HepG2 (cell line): ENCODE results near the gene NRL. TPM values are rescaled to one million over a fixed set of nuclear protein-coding genes. Genes with fewer than 3 reads are reported as not detected.

Source experiments
- AGO2 ChIP-seq: fragments of 200-400 bp; formaldehyde crosslinking; optimal IDR thresholded peaks from 2 replicates; pipeline ENCODE3; 2017; ENCODE audit warnings: mild to moderate bottlenecking, low read depth, low read length, moderate library complexity
- ARNTL ChIP-seq: sonication (generic); formaldehyde crosslinking; IDR thresholded peaks from 2 replicates; pipeline ENCODE4 v1.4.0; 2020; ENCODE audit warnings: mild to moderate bottlenecking, missing genetic modification reagents
- CBX2 ChIP-seq, 2 experiments: fragments of 200-600 bp in 1 of 2; sonication (generic); formaldehyde crosslinking in 1 of 2; IDR thresholded peaks; 2 replicates each; pipeline versions ENCODE4 v1.7.0 to v1.8.1; 2018 to 2022; ENCODE audit warnings: low read depth in 2 of 2, low read length in 1 of 2, mild to moderate bottlenecking in 1 of 2, missing genetic modification reagents in 1 of 2
- SP140L ChIP-seq: sonication (generic); formaldehyde crosslinking; IDR thresholded peaks from 2 replicates; pipeline ENCODE4 v1.4.0; 2020; ENCODE audit warnings: missing genetic modification reagents, borderline replicate concordance
- ZFY ChIP-seq: sonication (generic); formaldehyde crosslinking; IDR thresholded peaks from 2 replicates; pipeline ENCODE4 v1.4.0; 2020; ENCODE audit warnings: missing genetic modification reagents
- ZKSCAN8 ChIP-seq: IDR thresholded peaks from 2 replicates; pipeline ENCODE4 v1.6.1; 2016; ENCODE audit warnings: borderline replicate concordance, missing genetic modification reagents, missing compliant biosample characterization
- ZNF124 ChIP-seq: sonication (generic); formaldehyde crosslinking; IDR thresholded peaks from 2 replicates; pipeline ENCODE4 v1.4.0; 2020; ENCODE audit warnings: missing genetic modification reagents
- ZNF143 ChIP-seq: sonication (generic); formaldehyde crosslinking; IDR thresholded peaks from 2 replicates; pipeline ENCODE4 v1.4.0; 2020; ENCODE audit warnings: missing genetic modification reagents
- ZNF232 ChIP-seq: sonication (generic); formaldehyde crosslinking; IDR thresholded peaks from 2 replicates; pipeline ENCODE4 v1.4.0; 2020; ENCODE audit warnings: missing genetic modification reagents, borderline replicate concordance
- ZNF333 ChIP-seq: sonication (generic); formaldehyde crosslinking; IDR thresholded peaks from 2 replicates; pipeline ENCODE4 v1.4.0; 2020; ENCODE audit warnings: mild to moderate bottlenecking, missing genetic modification reagents, borderline replicate concordance
- ZNF501 ChIP-seq: sonication (generic); formaldehyde crosslinking; IDR thresholded peaks from 2 replicates; pipeline ENCODE4 v1.5.1; 2020; ENCODE audit warnings: mild to moderate bottlenecking, moderate library complexity, missing genetic modification reagents
- ZNF670 ChIP-seq: sonication (generic); formaldehyde crosslinking; IDR thresholded peaks from 2 replicates; pipeline ENCODE4 v1.8.0; 2022; ENCODE audit warnings: mild to moderate bottlenecking, missing genetic modification reagents, borderline replicate concordance
- ZNF777 ChIP-seq: sonication (generic); formaldehyde crosslinking; IDR thresholded peaks from 2 replicates; pipeline ENCODE4 v1.4.0; 2020; ENCODE audit warnings: missing genetic modification reagents
- polyA plus RNA-seq, 8 experiments: library from polyadenylated mRNA; depleted of rRNA in 3 of 8; stranded (reverse) in 7 of 8; unstranded in 1 of 8; fragments of >200 nt; fragmentation: Illumina TruSeq in 4 of 8; extraction: Trizol in 4 of 8; gene quantifications; 2 replicates each; pipeline versions ENCODE4 v1.2.1 to v1.2.3, GENCODE V29; 2011 to 2016; ENCODE audit warnings: low read depth in 4 of 8, missing spikeins in 1 of 8, mixed read lengths in 1 of 8; ENCODE audit not compliant: insufficient read depth in 1 of 8
- total RNA-seq, 5 experiments: library from RNA; depleted of rRNA; stranded (reverse); fragments of >200 nt; fragmentation: Illumina TruSeq; extraction: Trizol; gene quantifications; 2 replicates each; pipeline ENCODE4 v1.2.3, GENCODE V29; 2016; ENCODE audit warnings: low read depth in 1 of 5
- TF ChIP-seq, protein P1 (sequence below): sonication (generic); formaldehyde crosslinking; IDR thresholded peaks from 2 replicates; pipeline ENCODE4 v1.5.0; 2020; ENCODE audit warnings: missing genetic modification reagents
- TF ChIP-seq, protein P2 (sequence below): sonication (generic); formaldehyde crosslinking; IDR thresholded peaks from 2 replicates; pipeline ENCODE4 v1.9.0; 2021; ENCODE audit warnings: mild to moderate bottlenecking, missing genetic modification reagents
- TF ChIP-seq, protein P3 (sequence below): sonication (generic); formaldehyde crosslinking; IDR thresholded peaks from 2 replicates; pipeline ENCODE4 v1.8.0; 2022; ENCODE audit warnings: missing genetic modification reagents, mild to moderate bottlenecking, borderline replicate concordance
- TF ChIP-seq, protein P4 (sequence below): IDR thresholded peaks from 2 replicates; pipeline ENCODE4 v1.6.1; 2012; ENCODE audit warnings: low read depth, low read length, improper control_type of control experiment
- TF ChIP-seq, protein P5 (sequence below): sonication (generic); formaldehyde crosslinking; IDR thresholded peaks from 2 replicates; pipeline ENCODE4 v1.5.0; 2020; ENCODE audit warnings: missing genetic modification reagents

The NRL gene
- total and polyA plus RNA-seq, 2 of the 13 experiments (the other 11 are each of a cell fraction or from before 2014, with no cell fraction given), result 2.5 to 4.7 TPM

DNA sequence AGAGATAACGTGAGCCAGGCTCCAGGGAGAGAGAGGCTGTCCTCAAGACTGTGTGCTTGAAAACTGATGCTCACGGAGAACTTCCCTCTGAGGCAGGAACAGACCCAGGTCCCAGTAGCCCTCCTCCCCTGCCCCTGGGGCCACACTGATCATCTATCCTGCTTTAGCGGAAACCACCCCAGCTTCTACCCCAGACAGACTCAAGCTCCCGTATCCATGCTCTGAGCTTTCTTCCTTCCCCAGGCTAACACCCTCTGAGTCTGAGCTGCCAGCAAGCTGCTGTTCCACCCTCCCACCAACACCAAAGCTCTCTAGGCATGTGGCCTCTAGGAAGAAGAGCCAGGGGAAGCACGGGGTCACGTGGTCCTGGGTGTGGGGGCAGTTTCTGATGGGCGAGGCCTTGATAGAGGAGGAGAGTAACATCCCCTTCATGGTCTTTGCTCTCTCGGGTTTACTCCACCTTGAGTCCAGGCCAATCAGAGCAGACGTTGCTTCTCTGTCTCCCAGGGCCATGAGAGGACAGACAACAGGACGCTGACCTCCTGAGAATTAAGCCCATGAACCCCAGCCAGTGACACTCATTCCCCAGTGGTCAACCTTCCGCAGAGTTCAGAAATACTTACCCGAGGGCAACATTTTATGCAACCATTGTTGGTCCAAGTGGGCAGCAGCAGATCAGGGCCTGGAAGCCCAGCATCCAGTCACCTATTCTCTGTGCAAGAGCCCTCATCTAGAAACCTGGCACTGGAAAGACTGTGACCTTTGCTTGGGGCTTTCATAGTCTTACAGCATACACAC lies 19.3 kb downstream of the NRL start (continued):
- TF ChIP-seq CBX2 (IDR thresholded peaks at IDR 0.05; ENCODE audit: low read depth, low read length), result no peak
- peak; percentile 99 for TF ChIP-seq CBX2 (CRISPR knock-in tag; IDR thresholded peaks at IDR 0.05; ENCODE audit: low read depth)
- no peak for TF ChIP-seq AGO2
- peak; percentile 84 for TF ChIP-seq ZNF333 (CRISPR knock-in tag)
- TF ChIP-seq, protein P1, sequence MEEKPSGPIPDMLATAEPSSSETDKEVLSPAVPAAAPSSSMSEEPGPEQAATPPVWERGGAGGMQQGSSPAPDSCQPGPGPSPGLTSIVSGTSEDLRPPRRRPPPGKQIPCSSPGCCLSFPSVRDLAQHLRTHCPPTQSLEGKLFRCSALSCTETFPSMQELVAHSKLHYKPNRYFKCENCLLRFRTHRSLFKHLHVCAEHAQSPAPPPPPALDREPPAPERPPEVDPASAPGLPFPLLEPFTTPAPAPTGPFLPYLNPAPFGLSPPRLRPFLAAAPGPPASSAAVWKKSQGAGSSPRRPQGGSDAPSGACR (CRISPR knock-in tag), result no peak
- TF ChIP-seq, protein P2, sequence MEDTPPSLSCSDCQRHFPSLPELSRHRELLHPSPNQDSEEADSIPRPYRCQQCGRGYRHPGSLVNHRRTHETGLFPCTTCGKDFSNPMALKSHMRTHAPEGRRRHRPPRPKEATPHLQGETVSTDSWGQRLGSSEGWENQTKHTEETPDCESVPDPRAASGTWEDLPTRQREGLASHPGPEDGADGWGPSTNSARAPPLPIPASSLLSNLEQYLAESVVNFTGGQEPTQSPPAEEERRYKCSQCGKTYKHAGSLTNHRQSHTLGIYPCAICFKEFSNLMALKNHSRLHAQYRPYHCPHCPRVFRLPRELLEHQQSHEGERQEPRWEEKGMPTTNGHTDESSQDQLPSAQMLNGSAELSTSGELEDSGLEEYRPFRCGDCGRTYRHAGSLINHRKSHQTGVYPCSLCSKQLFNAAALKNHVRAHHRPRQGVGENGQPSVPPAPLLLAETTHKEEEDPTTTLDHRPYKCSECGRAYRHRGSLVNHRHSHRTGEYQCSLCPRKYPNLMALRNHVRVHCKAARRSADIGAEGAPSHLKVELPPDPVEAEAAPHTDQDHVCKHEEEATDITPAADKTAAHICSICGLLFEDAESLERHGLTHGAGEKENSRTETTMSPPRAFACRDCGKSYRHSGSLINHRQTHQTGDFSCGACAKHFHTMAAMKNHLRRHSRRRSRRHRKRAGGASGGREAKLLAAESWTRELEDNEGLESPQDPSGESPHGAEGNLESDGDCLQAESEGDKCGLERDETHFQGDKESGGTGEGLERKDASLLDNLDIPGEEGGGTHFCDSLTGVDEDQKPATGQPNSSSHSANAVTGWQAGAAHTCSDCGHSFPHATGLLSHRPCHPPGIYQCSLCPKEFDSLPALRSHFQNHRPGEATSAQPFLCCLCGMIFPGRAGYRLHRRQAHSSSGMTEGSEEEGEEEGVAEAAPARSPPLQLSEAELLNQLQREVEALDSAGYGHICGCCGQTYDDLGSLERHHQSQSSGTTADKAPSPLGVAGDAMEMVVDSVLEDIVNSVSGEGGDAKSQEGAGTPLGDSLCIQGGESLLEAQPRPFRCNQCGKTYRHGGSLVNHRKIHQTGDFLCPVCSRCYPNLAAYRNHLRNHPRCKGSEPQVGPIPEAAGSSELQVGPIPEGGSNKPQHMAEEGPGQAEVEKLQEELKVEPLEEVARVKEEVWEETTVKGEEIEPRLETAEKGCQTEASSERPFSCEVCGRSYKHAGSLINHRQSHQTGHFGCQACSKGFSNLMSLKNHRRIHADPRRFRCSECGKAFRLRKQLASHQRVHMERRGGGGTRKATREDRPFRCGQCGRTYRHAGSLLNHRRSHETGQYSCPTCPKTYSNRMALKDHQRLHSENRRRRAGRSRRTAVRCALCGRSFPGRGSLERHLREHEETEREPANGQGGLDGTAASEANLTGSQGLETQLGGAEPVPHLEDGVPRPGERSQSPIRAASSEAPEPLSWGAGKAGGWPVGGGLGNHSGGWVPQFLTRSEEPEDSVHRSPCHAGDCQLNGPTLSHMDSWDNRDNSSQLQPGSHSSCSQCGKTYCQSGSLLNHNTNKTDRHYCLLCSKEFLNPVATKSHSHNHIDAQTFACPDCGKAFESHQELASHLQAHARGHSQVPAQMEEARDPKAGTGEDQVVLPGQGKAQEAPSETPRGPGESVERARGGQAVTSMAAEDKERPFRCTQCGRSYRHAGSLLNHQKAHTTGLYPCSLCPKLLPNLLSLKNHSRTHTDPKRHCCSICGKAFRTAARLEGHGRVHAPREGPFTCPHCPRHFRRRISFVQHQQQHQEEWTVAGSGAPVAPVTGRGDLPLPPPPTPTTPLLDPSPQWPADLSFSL (CRISPR knock-in tag), result no peak
- no peak for TF ChIP-seq ZNF501 (CRISPR knock-in tag)
- TF ChIP-seq ARNTL (CRISPR knock-in tag), result peak; percentile 100
- peak; percentile 95 for TF ChIP-seq ZNF124
- TF ChIP-seq ZNF777, result peak; percentile 45; the same call in 1 of the 2 replicates
- TF ChIP-seq ZNF143 (CRISPR knock-in tag), result peak; percentile 48; the same call in 1 of the 2 replicates
- TF ChIP-seq, protein P3, sequence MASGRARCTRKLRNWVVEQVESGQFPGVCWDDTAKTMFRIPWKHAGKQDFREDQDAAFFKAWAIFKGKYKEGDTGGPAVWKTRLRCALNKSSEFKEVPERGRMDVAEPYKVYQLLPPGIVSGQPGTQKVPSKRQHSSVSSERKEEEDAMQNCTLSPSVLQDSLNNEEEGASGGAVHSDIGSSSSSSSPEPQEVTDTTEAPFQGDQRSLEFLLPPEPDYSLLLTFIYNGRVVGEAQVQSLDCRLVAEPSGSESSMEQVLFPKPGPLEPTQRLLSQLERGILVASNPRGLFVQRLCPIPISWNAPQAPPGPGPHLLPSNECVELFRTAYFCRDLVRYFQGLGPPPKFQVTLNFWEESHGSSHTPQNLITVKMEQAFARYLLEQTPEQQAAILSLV, result peak; percentile 99
- TF ChIP-seq, protein P4, sequence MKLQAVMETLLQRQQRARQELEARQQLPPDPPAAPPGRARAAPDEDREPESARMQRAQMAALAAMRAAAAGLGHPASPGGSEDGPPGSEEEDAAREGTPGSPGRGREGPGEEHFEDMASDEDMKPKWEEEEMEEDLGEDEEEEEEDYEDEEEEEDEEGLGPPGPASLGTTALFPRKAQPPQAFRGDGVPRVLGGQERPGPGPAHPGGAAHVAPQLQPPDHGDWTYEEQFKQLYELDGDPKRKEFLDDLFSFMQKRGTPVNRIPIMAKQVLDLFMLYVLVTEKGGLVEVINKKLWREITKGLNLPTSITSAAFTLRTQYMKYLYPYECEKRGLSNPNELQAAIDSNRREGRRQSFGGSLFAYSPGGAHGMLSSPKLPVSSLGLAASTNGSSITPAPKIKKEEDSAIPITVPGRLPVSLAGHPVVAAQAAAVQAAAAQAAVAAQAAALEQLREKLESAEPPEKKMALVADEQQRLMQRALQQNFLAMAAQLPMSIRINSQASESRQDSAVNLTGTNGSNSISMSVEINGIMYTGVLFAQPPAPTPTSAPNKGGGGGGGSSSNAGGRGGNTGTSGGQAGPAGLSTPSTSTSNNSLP, result peak; percentile 90
- TF ChIP-seq ZNF232 (CRISPR knock-in tag), result peak; percentile 93; the same call in 1 of the 2 replicates
- no peak for TF ChIP-seq ZNF670
- TF ChIP-seq ZFY (CRISPR knock-in tag), result peak; percentile 83
- peak; percentile 98 for TF ChIP-seq ZKSCAN8
- TF ChIP-seq, protein P5, sequence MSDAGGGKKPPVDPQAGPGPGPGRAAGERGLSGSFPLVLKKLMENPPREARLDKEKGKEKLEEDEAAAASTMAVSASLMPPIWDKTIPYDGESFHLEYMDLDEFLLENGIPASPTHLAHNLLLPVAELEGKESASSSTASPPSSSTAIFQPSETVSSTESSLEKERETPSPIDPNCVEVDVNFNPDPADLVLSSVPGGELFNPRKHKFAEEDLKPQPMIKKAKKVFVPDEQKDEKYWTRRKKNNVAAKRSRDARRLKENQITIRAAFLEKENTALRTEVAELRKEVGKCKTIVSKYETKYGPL (CRISPR knock-in tag), result peak; percentile 53; the same call in 1 of the 2 replicates
- TF ChIP-seq SP140L, result peak; percentile 97; the same call in 1 of the 2 replicates
